GM12801 (cell line): ENCODE data around the gene ARHGAP26.

Source experiments
- CTCF ChIP-seq: IDR thresholded peaks from one replicate; pipeline ENCODE4 v1.5.1; 2011; ENCODE audit warnings: control low read depth; ENCODE audit not compliant: insufficient read length; ENCODE audit errors: extremely low read depth

ARHGAP26 gene

GRCh38 chr5:143133721-143134120, 363.5 kb downstream of the ARHGAP26 start:
- TF ChIP-seq CTCF, result no peak

- TF ChIP-seq CTCF, result no peak
Observed at GRCh38 chr5:143134269-143134668, 364.1 kb downstream of the ARHGAP26 start.

- no peak for TF ChIP-seq CTCF
Observed at GRCh38 chr5:143134900-143135299, 364.7 kb downstream of the ARHGAP26 start.

- TF ChIP-seq CTCF, result no peak
Observed at GRCh38 chr5:143135832-143136551, 365.8 kb downstream of the ARHGAP26 start.

GRCh38 chr5:143138839-143139238, 368.7 kb downstream of the ARHGAP26 start:
- TF ChIP-seq CTCF, result no peak

GRCh38 chr5:143139585-143139984, 369.4 kb downstream of the ARHGAP26 start:
- TF ChIP-seq CTCF, result no peak

GRCh38 chr5:143140492-143141203, 370.5 kb downstream of the ARHGAP26 start:
- no peak for TF ChIP-seq CTCF
